Endodermal cell (in vitro differentiated cells): ENCODE results near the gene MED13L. TPM values are rescaled to one million over a fixed set of nuclear protein-coding genes. Genes with fewer than 3 reads are reported as not detected.

Experiments used
- DNase-seq: peaks from one replicate; pipeline ENCODE4 v3.0.0-alpha.2; 2017
- H3K27ac ChIP-seq: 2 replicates; pipeline ENCODE4 v1.5.1; 2013; ENCODE audit warnings: mild to moderate bottlenecking, low read depth, low read length, moderate library complexity
- H3K27me3 ChIP-seq: 2 replicates; pipeline ENCODE4 v1.6.1; 2013; ENCODE audit warnings: mild to moderate bottlenecking, low read length, moderate library complexity; ENCODE audit not compliant: insufficient read depth, control insufficient read depth, poor library complexity, severe bottlenecking
- H3K36me3 ChIP-seq: 2 replicates; pipeline ENCODE4 v1.7.0; 2013; ENCODE audit warnings: mild to moderate bottlenecking, low read length, moderate library complexity; ENCODE audit not compliant: control insufficient read depth, insufficient read depth
- H3K4me1 ChIP-seq: one replicate; pipeline ENCODE4 v1.7.0; 2013; ENCODE audit warnings: low read length; ENCODE audit not compliant: control insufficient read depth, insufficient read depth
- H3K4me3 ChIP-seq: 2 replicates; pipeline ENCODE4 v1.5.1; 2013; ENCODE audit warnings: mild to moderate bottlenecking, low read length, moderate library complexity
- H3K9ac ChIP-seq: 2 replicates; pipeline ENCODE4 v1.6.1; 2013; ENCODE audit warnings: mild to moderate bottlenecking, low read length, moderate library complexity; ENCODE audit not compliant: poor library complexity, severe bottlenecking; ENCODE audit errors: extremely low read depth
- H3K9me3 ChIP-seq: 2 replicates; pipeline ENCODE4 v1.6.1; 2013; ENCODE audit warnings: mild to moderate bottlenecking, low read length, moderate library complexity; ENCODE audit not compliant: control insufficient read depth
- H3K27ac Mint-ChIP-seq: 2 replicates; pipeline ENCODE4 v1.8.0; 2020; ENCODE audit warnings: mixed read lengths
- H3K27me3 Mint-ChIP-seq: 2 replicates; pipeline ENCODE4 v1.8.0; 2021; ENCODE audit warnings: mild to moderate bottlenecking, mixed read lengths; ENCODE audit not compliant: insufficient read depth
- H3K36me3 Mint-ChIP-seq: 2 replicates; pipeline ENCODE4 v1.8.0; 2020; ENCODE audit warnings: low read depth, mixed read lengths
- H3K4me1 Mint-ChIP-seq: 2 replicates; pipeline ENCODE4 v1.8.0; 2020; ENCODE audit warnings: mixed read lengths
- H3K4me3 Mint-ChIP-seq: 2 replicates; pipeline ENCODE4 v1.8.0; 2020; ENCODE audit warnings: mild to moderate bottlenecking, moderate library complexity, mixed read lengths
- H3K9me3 Mint-ChIP-seq: 2 replicates; pipeline ENCODE4 v1.8.0; 2020; ENCODE audit warnings: mild to moderate bottlenecking, mixed read lengths
- CTCF ChIP-seq: fragments of 200-600 bp; sonication (generic); conservative IDR thresholded peaks from 2 replicates; pipeline ENCODE4 v1.5.0; 2021; ENCODE audit warnings: antibody characterized with exemption, mild to moderate bottlenecking
- WGBS, 2 experiments: methylation state at CpG; one replicate each; pipeline versions ENCODE4 v1.1.5 to v1.1.7; 2013; ENCODE audit warnings: missing lambda C conversion rate in 2 of 2, mixed read lengths in 1 of 2; ENCODE audit not compliant: insufficient coverage in 1 of 2, insufficient read length in 1 of 2; 5-methylcytosine and 5-hydroxymethylcytosine counted together
- total RNA-seq, 2 donors: library from RNA; stranded (reverse); fragmentation: NEBNext Ultra II Directional in 1 of 2; extraction: Animal tissue kit (Norgen Biotek cat#: 25700) in 1 of 2; gene quantifications; 2 replicates in 1 of 2; 3 replicates in 1 of 2; pipeline ENCODE4 v1.2.1, GENCODE V29; 2021

The MED13L gene
- total RNA-seq, 2 donors from 2014 or later, result 101 to 111 TPM

DNA sequence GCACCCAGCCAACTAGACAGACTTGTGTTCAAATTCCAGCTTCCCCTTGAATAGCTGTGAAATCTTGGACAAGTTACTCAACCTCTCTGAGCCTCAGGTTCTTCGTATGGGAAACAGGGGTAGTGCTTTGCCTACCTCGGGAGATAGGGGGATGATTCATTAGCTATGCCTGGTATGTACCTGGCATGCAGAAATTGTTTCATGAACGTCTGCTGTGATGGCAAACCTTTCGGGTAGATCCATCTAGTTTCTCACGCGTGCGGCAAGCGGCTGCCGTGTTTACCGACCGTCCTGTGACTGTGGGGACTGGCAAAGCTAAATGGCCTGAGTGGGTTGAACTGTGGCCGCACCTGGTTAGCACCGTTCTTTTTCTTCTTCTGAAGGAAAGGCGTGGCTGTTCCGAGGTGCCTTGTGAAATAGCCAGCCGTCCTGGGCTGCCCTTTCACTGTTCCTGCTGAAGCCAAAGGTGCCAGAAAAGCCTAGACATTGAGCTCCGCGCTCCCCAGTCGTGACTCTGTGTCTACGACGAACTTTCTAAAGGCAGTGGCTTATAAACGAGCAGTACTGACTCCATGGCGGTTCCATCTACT lies 40.6 kb upstream of the MED13L start:
- no peak for DNase-seq
- no peak overlapping the region for H3K4me3 ChIP-seq
- no peaks in the 10 kb centered on the region for H3K27me3 ChIP-seq
- Mint-ChIP-seq H3K27me3 (no peaks in the 10 kb centered on the region), H3K4me1 (no peaks in the 10 kb centered on the region), H3K4me3 (no peak overlapping the region), H3K9me3 (no peaks in the 10 kb centered on the region), H3K36me3 (no peaks in the 10 kb centered on the region), H3K27ac (no peak overlapping the region)
- no peak overlapping the region for H3K9ac ChIP-seq
- H3K9me3 ChIP-seq, result no peaks in the 10 kb centered on the region
- H3K4me1 ChIP-seq, result no peaks in the 10 kb centered on the region
- H3K27ac ChIP-seq, result no peak overlapping the region
- TF ChIP-seq CTCF, result no peak
- no peaks in the 10 kb centered on the region for H3K36me3 ChIP-seq
- WGBS, 2 experiments, result 90 to 96% methylated on average over 21 to 23 of the region's 23 CpGs

DNA sequence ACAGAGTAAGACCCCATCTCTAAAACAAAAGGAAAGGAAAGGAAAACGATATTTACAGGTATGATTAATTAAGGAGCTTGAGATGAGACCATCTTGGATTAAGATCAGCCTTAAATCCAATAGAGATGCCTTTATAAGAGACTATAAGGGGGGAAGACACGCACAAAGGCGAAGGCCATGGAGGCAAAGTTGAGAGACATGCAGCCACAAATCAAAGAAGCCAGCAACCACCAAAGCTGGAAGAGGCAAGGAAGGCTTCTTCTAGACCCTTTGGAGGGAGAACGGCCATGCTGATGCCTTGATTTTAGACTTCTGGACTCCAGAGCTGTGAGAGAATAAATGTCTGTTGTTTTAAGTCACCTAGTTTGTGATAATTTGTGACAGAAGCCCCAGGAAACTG lies 39.6 kb upstream of the MED13L start:
- Histone ChIP-seq H3K9me3 (no peaks in the 10 kb centered on the region), H3K9ac (no peak overlapping the region), H3K4me1 (no peaks in the 10 kb centered on the region), H3K27ac (no peak overlapping the region), H3K4me3 (no peak overlapping the region), H3K36me3 (no peaks in the 10 kb centered on the region), H3K27me3 (no peaks in the 10 kb centered on the region)
- Mint-ChIP-seq H3K27ac (no peak overlapping the region), H3K4me1 (no peaks in the 10 kb centered on the region), H3K36me3 (no peaks in the 10 kb centered on the region), H3K27me3 (no peaks in the 10 kb centered on the region), H3K4me3 (no peak overlapping the region), H3K9me3 (no peaks in the 10 kb centered on the region)
- WGBS, 2 experiments, result 96 to 97% methylated on average over 4 of the region's 4 CpGs
- TF ChIP-seq CTCF, result no peak
- DNase-seq, result no peak

- Histone ChIP-seq H3K9ac (no peak overlapping the region), H3K27me3 (no peaks in the 10 kb centered on the region), H3K4me1 (no peaks in the 10 kb centered on the region), H3K27ac (no peak overlapping the region), H3K36me3 (no peaks in the 10 kb centered on the region), H3K9me3 (peaks cover 7% of the 10 kb centered on the region), H3K4me3 (no peak overlapping the region)
- Mint-ChIP-seq H3K27me3 (no peaks in the 10 kb centered on the region), H3K27ac (no peak overlapping the region), H3K4me1 (no peaks in the 10 kb centered on the region), H3K9me3 (peaks cover 9% of the 10 kb centered on the region), H3K36me3 (no peaks in the 10 kb centered on the region), H3K4me3 (no peak overlapping the region)
- DNase-seq, result no peak
- TF ChIP-seq CTCF, result no peak
- 83 to 88% methylated on average over 4 to 7 of the region's 7 CpGs for WGBS, 2 experiments
Observed at GRCh38 chr12:116314477-116314876, 37.0 kb upstream of the MED13L start.
